GM12878 (cell line): Measurements from ENCODE around the gene SKIDA1. TPM values are rescaled to one million over a fixed set of nuclear protein-coding genes. Genes with fewer than 3 reads are reported as not detected.

Source experiments
- ATAC-seq: fragments of 200-7000 bp; cut with Tn5 transposase; 3 replicates; pipeline ENCODE4 v1.9.1; 2020; ENCODE audit warnings: mild to moderate bottlenecking, moderate library complexity
- BruUV-seq: library from RNA; stranded (reverse); fragments of 400-500 nt; replicated peaks from 2 replicates; lab custom pipeline; 2021; lab: Mats Ljungman, UMichigan
- CTCF ChIA-PET: fragments of 300-600 bp; sonication (Branson Sonifier 250); formaldehyde crosslinking; extraction: SDS; loops from one replicate; lab custom pipeline; 2021; ENCODE audit warnings: inconsistent platforms; lab: Yijun Ruan, JAX
- POLR2A ChIA-PET: fragments of 350-600 bp; formaldehyde crosslinking; extraction: SDS; loops from one replicate; lab custom pipeline; 2021; ENCODE audit warnings: inconsistent platforms; lab: Charles Lee
- RAD21 ChIA-PET: fragments of 300-600 bp; sonication (Branson Sonifier 250); formaldehyde crosslinking; loops from one replicate; lab custom pipeline; 2023; ENCODE audit warnings: antibody characterized with exemption; ENCODE audit not compliant: unreplicated experiment; lab: Charles Lee
- SMC1A ChIA-PET: fragments of 300-600 bp; sonication (Branson Sonifier 250); formaldehyde crosslinking; loops from one replicate; lab custom pipeline; 2023; ENCODE audit not compliant: unreplicated experiment, uncharacterized antibody; lab: Charles Lee
- DNase-seq: peaks from one replicate; pipeline ENCODE4 v3.0.0-alpha.2; 2011; ENCODE audit warnings: low read depth, low spot score
- FAIRE-seq: peaks from 3 replicates; lab custom pipeline; 2011; peaks lifted over from hg19 to GRCh38; lab: Jason Lieb, UNC
- H2AFZ ChIP-seq: 2 replicates; pipeline ENCODE4 v1.6.0; 2011; ENCODE audit warnings: low read depth, low read length, control low read depth; ENCODE audit not compliant: control insufficient read depth
- H3K27ac ChIP-seq: 2 replicates; pipeline ENCODE4 v1.5.1; 2011; ENCODE audit warnings: control low read depth; ENCODE audit not compliant: control insufficient read depth, insufficient read depth
- H3K27me3 ChIP-seq, 2 experiments: replicated peaks in 1 of 2; 2 replicates each; pipeline versions ENCODE4 v1.6.0 to v1.6.1; 2011; ENCODE audit warnings: low read length in 1 of 2; ENCODE audit not compliant: control insufficient read depth in 2 of 2, insufficient read depth in 2 of 2
- H3K36me3 ChIP-seq, 2 experiments: 2 replicates each; pipeline ENCODE4 v1.5.1; 2011; ENCODE audit warnings: low read length in 1 of 2; ENCODE audit not compliant: control insufficient read depth in 2 of 2, insufficient read depth in 2 of 2
- H3K4me1 ChIP-seq: 2 replicates; pipeline ENCODE4 v1.6.1; 2011; ENCODE audit warnings: mild to moderate bottlenecking, low read length, moderate library complexity, mixed read lengths; ENCODE audit not compliant: control insufficient read depth, insufficient read depth
- H3K4me2 ChIP-seq: 2 replicates; pipeline ENCODE4 v1.6.0; 2011; ENCODE audit warnings: control low read depth; ENCODE audit not compliant: control insufficient read depth, insufficient read depth
- H3K4me3 ChIP-seq: fragments of 200-600 bp; sonication (generic); 2 replicates; pipeline ENCODE4 v1.5.1; 2016
- H3K79me2 ChIP-seq: 2 replicates; pipeline ENCODE4 v1.6.0; 2011; ENCODE audit warnings: low read length; ENCODE audit not compliant: control insufficient read depth, insufficient read depth
- H3K9ac ChIP-seq: 2 replicates; pipeline ENCODE4 v1.8.0; 2011; ENCODE audit warnings: low read length, control low read depth, mixed read lengths; ENCODE audit not compliant: control insufficient read depth, insufficient read depth
- H3K9me3 ChIP-seq: replicated peaks from 3 replicates; pipeline ENCODE4 v1.5.1; 2011; ENCODE audit warnings: mild to moderate bottlenecking, low read length; ENCODE audit not compliant: control insufficient read depth, insufficient read depth
- H4K20me1 ChIP-seq: 2 replicates; pipeline ENCODE4 v1.6.0; 2011; ENCODE audit not compliant: control insufficient read depth, insufficient read depth
- BCLAF1 ChIP-seq: fragments of 450-650 bp; IDR thresholded peaks from 2 replicates; pipeline ENCODE4 v1.6.1; 2017; ENCODE audit warnings: antibody characterized with exemption, mild to moderate bottlenecking, moderate library complexity
- CREM ChIP-seq: IDR thresholded peaks from 2 replicates; pipeline ENCODE4 v1.6.1; 2014; ENCODE audit warnings: antibody characterized with exemption, low read depth
- E2F4 ChIP-seq: IDR thresholded peaks from 2 replicates; pipeline ENCODE4 v1.6.1; 2012; ENCODE audit warnings: low read depth, low read length, improper control_type of control experiment
- IKZF2 ChIP-seq, 2 experiments: fragments of 450-650 bp; IDR thresholded peaks; 2 replicates each; pipeline ENCODE4 v1.6.1; 2017; ENCODE audit warnings: mild to moderate bottlenecking in 2 of 2, moderate library complexity in 2 of 2
- JUND ChIP-seq: IDR thresholded peaks from 2 replicates; pipeline ENCODE4 v1.6.1; 2012; ENCODE audit warnings: low read depth, mild to moderate bottlenecking, low read length, improper control_type of control experiment, moderate library complexity
- KAT2A ChIP-seq: conservative IDR thresholded peaks from 2 replicates; pipeline ENCODE4 v1.6.1; 2011; ENCODE audit warnings: low read depth, low read length; ENCODE audit not compliant: control insufficient read depth
- LARP7 ChIP-seq: fragments of 450-650 bp; IDR thresholded peaks from 2 replicates; pipeline ENCODE4 v1.6.1; 2017; ENCODE audit warnings: mild to moderate bottlenecking
- POLR2A ChIP-seq: IDR thresholded peaks from 2 replicates; pipeline ENCODE4 v1.6.1; 2011; ENCODE audit warnings: low read depth, mild to moderate bottlenecking, low read length
- RELB ChIP-seq: fragments of 450-650 bp; IDR thresholded peaks from 2 replicates; pipeline ENCODE4 v1.6.1; 2017; ENCODE audit warnings: low read depth, mild to moderate bottlenecking, moderate library complexity
- SMARCA5 ChIP-seq: fragments of 450-650 bp; IDR thresholded peaks from 2 replicates; pipeline ENCODE4 v1.6.1; 2017; ENCODE audit warnings: mild to moderate bottlenecking
- YBX1 ChIP-seq: fragments of 450-650 bp; IDR thresholded peaks from 2 replicates; pipeline ENCODE4 v1.6.1; 2016; ENCODE audit warnings: antibody characterized with exemption
- ZNF274 ChIP-seq: IDR thresholded peaks from one replicate; pipeline ENCODE4 v1.8.0; 2011; ENCODE audit not compliant: insufficient read length, insufficient read depth
- ZNF622 ChIP-seq: fragments of 450-650 bp; IDR thresholded peaks from 2 replicates; pipeline ENCODE4 v1.6.1; 2017; ENCODE audit warnings: mild to moderate bottlenecking, inconsistent platforms
- WGBS: methylation state at CpG from one replicate; pipeline ENCODE4 v1.1.6; 2016; ENCODE audit warnings: low lambda C conversion rate; ENCODE audit not compliant: insufficient replicate concordance, insufficient coverage; ENCODE audit errors: missing lambda C conversion rate; 5-methylcytosine and 5-hydroxymethylcytosine counted together
- in situ Hi-C: fragments of 300-500 bp; cut with MboI; formaldehyde crosslinking; loops from 9 replicates; pipeline ENCODE4 v1.14.3; 2018; ENCODE audit warnings: mixed read lengths
- intact Hi-C: fragments of 100-400 bp; cut with micrococcal nuclease; formaldehyde crosslinking; loops from one replicate; pipeline ENCODE4 v1.14.2; 2022; ENCODE audit not compliant: unreplicated experiment
- polyA plus RNA-seq, 11 experiments: library from polyadenylated mRNA; depleted of rRNA in 4 of 11; unstranded in 6 of 11; stranded (reverse) in 5 of 11; fragments of >200 nt; fragmentation: Nextera tagmentation in 4 of 11; fragmentation: Illumina TruSeq in 1 of 11; extraction: Ambion mirVana in 4 of 11; extraction: Trizol in 1 of 11; gene quantifications; 1 replicate in 1 of 11; 2 replicates in 10 of 11; pipeline versions ENCODE4 v1.2.1 to v1.2.3, GENCODE V29; 2011 to 2016; ENCODE audit warnings: inconsistent platforms in 2 of 11, missing spikeins in 2 of 11, low read depth in 1 of 11
- total RNA-seq, 4 experiments: library from RNA; depleted of rRNA in 3 of 4; stranded (reverse); fragments of >200 nt in 3 of 4; fragmentation: Illumina TruSeq in 1 of 4; extraction: Trizol in 1 of 4; gene quantifications; 2 replicates each; pipeline versions ENCODE4 v1.2.1 to v1.2.3, GENCODE V29; 2013 to 2021

The SKIDA1 gene
- total and polyA plus RNA-seq, 10 of the 15 experiments (the other 5 are each of a cell fraction or from before 2014, with no cell fraction given) = 0.05 to 0.90 (median 0.28) TPM

- no peak for DNase-seq
- in situ Hi-C loops = no loop called here
- ChIA-PET CTCF (interaction anchor here (1.1 to 1.5 kb wide), 2 partner anchors 13 to 226 kb away, joined by 3 to 4 read pairs; no protein-coding TSS in a partner anchor), SMC1A (no interaction called here), RAD21 (no interaction called here), POLR2A (no interaction called here)
- Histone ChIP-seq H3K27me3 (peaks cover 0 to 12% of the 10 kb centered on the region in 2 experiments), H2AFZ (no peak overlapping the region), H3K27ac (no peak overlapping the region), H4K20me1 (no peaks in the 10 kb centered on the region), H3K9ac (no peak overlapping the region), H3K4me1 (no peaks in the 10 kb centered on the region), H3K4me2 (no peak overlapping the region), H3K9me3 (no peaks in the 10 kb centered on the region), H3K36me3 (no peaks in the 10 kb centered on the region), H3K79me2 (no peaks in the 10 kb centered on the region), H3K4me3 (no peak overlapping the region)
- intact Hi-C loops = no loop called here
- no peak for ATAC-seq
- FAIRE-seq = no peak
- BruUV-seq = no TSS peak
- TF ChIP-seq JUND = no peak
- WGBS = 60% methylated on average over 21 of the region's 21 CpGs
These were observed 18.3 kb downstream of the SKIDA1 start for GRCh38 chr10:21507150-21507549.

GRCh38 chr10:21506351-21506750 lies 19.1 kb downstream of the SKIDA1 start:
- FAIRE-seq (no peak), ATAC-seq (no peak), DNase-seq (no peak)
- Histone ChIP-seq H3K27me3 (peaks cover 0 to 9% of the 10 kb centered on the region in 2 experiments), H3K4me1 (no peaks in the 10 kb centered on the region), H3K36me3 (no peaks in the 10 kb centered on the region), H4K20me1 (no peaks in the 10 kb centered on the region), H3K9me3 (no peaks in the 10 kb centered on the region), H3K4me3 (no peak overlapping the region), H2AFZ (no peak overlapping the region), H3K9ac (no peak overlapping the region), H3K4me2 (no peak overlapping the region), H3K27ac (no peak overlapping the region), H3K79me2 (no peaks in the 10 kb centered on the region)
- 17% methylated on average over 3 of the region's 3 CpGs for WGBS
- ChIA-PET CTCF (interaction anchor here (0.8 to 1.5 kb wide), 4 partner anchors 14 to 226 kb away, joined by 3 to 4 read pairs (median 3); no protein-coding TSS in a partner anchor), POLR2A (no interaction called here), RAD21 (no interaction called here), SMC1A (no interaction called here)
- no TSS peak for BruUV-seq
- intact Hi-C loops (no loop called here), in situ Hi-C loops (no loop called here)
- TF ChIP-seq KAT2A = no peak
- no peak for TF ChIP-seq CREM
- TF ChIP-seq IKZF2 (IDR thresholded peaks at IDR 0.05) = no peak
- TF ChIP-seq RELB = no peak
- no peak for TF ChIP-seq SMARCA5
- no peak for TF ChIP-seq POLR2A
- no peak for TF ChIP-seq BCLAF1
- no peak for TF ChIP-seq LARP7
- TF ChIP-seq E2F4 = no peak
- TF ChIP-seq YBX1 = no peak
- no peak for TF ChIP-seq ZNF274
- TF ChIP-seq ZNF622 = no peak
